Renal pelvis (tissue), 12 donors: ENCODE results near the gene CNPY3. TPM values are rescaled to one million over a fixed set of nuclear protein-coding genes. Genes with fewer than 3 reads are reported as not detected.
"Not testable (repeated sequence)": the region's sequence is repeated elsewhere in the genome, so short reads cannot be mapped to it uniquely, and the experiment has no call there.

Source experiments
- DNase-seq: peaks from one replicate; pipeline ENCODE4 v3.0.0-alpha.2; 2013
- long read RNA-seq, 16 experiments: transcript quantifications; one replicate each; lab custom pipeline, GENCODE V29; 2026
- polyA plus RNA-seq, 3 donors: library from polyadenylated mRNA; unstranded; fragments of 120-200 nt; gene quantifications; one replicate each; pipeline ENCODE4 v1.2.1, GENCODE V29; 2013; ENCODE audit not compliant: insufficient read length in 3 of 3

The CNPY3 gene
- polyA plus RNA-seq: 10 to 100 TPM; 59.3 to 68.5 (median 61.7) TPM
- long read RNA-seq, donor 1, transcript CNPY3-201 (6 exons, 1,704 nt): major isoform, 27 of 32 reads
- long read RNA-seq, donor 1, partial matches to known transcripts: 0 of 32 reads
- long read RNA-seq, donor 1, other reads (novel, unspliced or antisense): 5 of 32 reads
- long read RNA-seq, donor 2, transcript CNPY3-201 (6 exons, 1,704 nt): major isoform, 53 of 69 reads
- long read RNA-seq, donor 2, partial matches to known transcripts: 10 of 69 reads
- long read RNA-seq, donor 2, other reads (novel, unspliced or antisense): 6 of 69 reads
- long read RNA-seq, donor 3, transcript CNPY3-201 (6 exons, 1,704 nt): major isoform, 37 of 37 reads
- long read RNA-seq, donor 3, partial matches to known transcripts: 0 of 37 reads
- long read RNA-seq, donor 3, other reads (novel, unspliced or antisense): 0 of 37 reads
- long read RNA-seq, donor 4, transcript CNPY3-201 (6 exons, 1,704 nt): major isoform, 49 of 56 reads
- long read RNA-seq, donor 4, partial matches to known transcripts: 7 of 56 reads
- long read RNA-seq, donor 4, other reads (novel, unspliced or antisense): 0 of 56 reads
- long read RNA-seq, donor 5, transcript CNPY3-201 (6 exons, 1,704 nt): major isoform, 27 of 27 reads
- long read RNA-seq, donor 5, partial matches to known transcripts: 0 of 27 reads
- long read RNA-seq, donor 5, other reads (novel, unspliced or antisense): 0 of 27 reads
- long read RNA-seq, donor 6, transcript CNPY3-201 (6 exons, 1,704 nt): major isoform, 38 of 55 reads
- long read RNA-seq, donor 6, partial matches to known transcripts: 17 of 55 reads
- long read RNA-seq, donor 6, other reads (novel, unspliced or antisense): 0 of 55 reads
- long read RNA-seq, donor 7, transcript CNPY3-201 (6 exons, 1,704 nt): major isoform, 41 of 72 reads
- long read RNA-seq, donor 7, partial matches to known transcripts: 26 of 72 reads
- long read RNA-seq, donor 7, other reads (novel, unspliced or antisense): 5 of 72 reads
- long read RNA-seq, donor 8, transcript CNPY3-201 (6 exons, 1,704 nt): major isoform, 14 of 14 reads
- long read RNA-seq, donor 8, partial matches to known transcripts: 0 of 14 reads
- long read RNA-seq, donor 8, other reads (novel, unspliced or antisense): 0 of 14 reads
- long read RNA-seq, donor 9, transcript CNPY3-201 (6 exons, 1,704 nt): major isoform, 54 of 54 reads
- long read RNA-seq, donor 9, partial matches to known transcripts: 0 of 54 reads
- long read RNA-seq, donor 9, other reads (novel, unspliced or antisense): 0 of 54 reads
- long read RNA-seq, donor 10, transcript CNPY3-201 (6 exons, 1,704 nt): major isoform, 25 of 35 reads
- long read RNA-seq, donor 10, partial matches to known transcripts: 5 of 35 reads
- long read RNA-seq, donor 10, other reads (novel, unspliced or antisense): 5 of 35 reads
- long read RNA-seq, donor 11, transcript CNPY3-201 (6 exons, 1,704 nt): major isoform, 19 of 24 reads
- long read RNA-seq, donor 11, partial matches to known transcripts: 5 of 24 reads
- long read RNA-seq, donor 11, other reads (novel, unspliced or antisense): 0 of 24 reads
- long read RNA-seq, donor 12, transcript CNPY3-201 (6 exons, 1,704 nt): major isoform, 60 of 80 reads
- long read RNA-seq, donor 12, partial matches to known transcripts: 20 of 80 reads
- long read RNA-seq, donor 12, other reads (novel, unspliced or antisense): 0 of 80 reads
- long read RNA-seq, donor 13, transcript CNPY3-201 (6 exons, 1,704 nt): major isoform, 22 of 22 reads
- long read RNA-seq, donor 13, partial matches to known transcripts: 0 of 22 reads
- long read RNA-seq, donor 13, other reads (novel, unspliced or antisense): 0 of 22 reads
- long read RNA-seq, donor 14, transcript CNPY3-201 (6 exons, 1,704 nt): major isoform, 51 of 56 reads
- long read RNA-seq, donor 14, partial matches to known transcripts: 5 of 56 reads
- long read RNA-seq, donor 14, other reads (novel, unspliced or antisense): 0 of 56 reads
- long read RNA-seq, donor 15, transcript CNPY3-201 (6 exons, 1,704 nt): major isoform, 43 of 48 reads
- long read RNA-seq, donor 15, partial matches to known transcripts: 0 of 48 reads
- long read RNA-seq, donor 15, other reads (novel, unspliced or antisense): 5 of 48 reads
- long read RNA-seq, donor 16, transcript CNPY3-201 (6 exons, 1,704 nt): major isoform, 43 of 49 reads
- long read RNA-seq, donor 16, partial matches to known transcripts: 0 of 49 reads
- long read RNA-seq, donor 16, other reads (novel, unspliced or antisense): 6 of 49 reads

GRCh38 chr6:42928986-42929820 lies at the start of gene CNPY3:
TSS of gene CNPY3 (plus strand) at chr6:42929480. CDS start at chr6:42929571, 91 bp downstream.
- DNase-seq: peak; percentile 96

DNA sequence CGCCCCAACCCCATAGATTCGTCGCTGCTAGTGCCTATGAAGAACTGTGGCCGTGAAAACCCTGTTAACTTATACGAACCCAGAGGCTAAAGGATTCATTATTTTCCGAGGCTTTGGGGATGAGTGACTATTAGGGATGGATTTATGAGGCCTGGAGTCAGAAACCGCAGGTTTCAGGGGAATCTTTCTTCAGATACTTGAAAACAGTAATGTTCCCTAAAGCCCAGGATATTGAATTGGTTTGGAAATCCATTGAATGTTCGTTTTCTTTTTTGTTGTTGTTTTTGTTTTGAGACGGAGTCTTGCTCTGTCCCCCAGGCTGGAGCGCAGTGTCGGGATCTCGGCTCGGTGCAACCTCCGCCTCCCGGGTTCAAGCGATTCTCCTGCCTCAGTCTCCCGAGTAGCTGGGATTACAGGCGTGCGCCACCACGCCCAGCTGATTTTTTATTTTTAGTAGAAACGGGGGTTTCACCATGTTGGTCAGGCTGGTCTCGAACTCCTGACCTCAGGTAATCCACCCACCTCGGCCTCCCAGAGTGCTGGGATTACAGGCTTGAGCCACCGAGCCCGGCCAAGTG lies 49.0 kb upstream of the CNPY3 start:
- DNase-seq: not testable (repeated sequence)

- not testable (repeated sequence) for DNase-seq
These were observed 48.4 kb upstream of the CNPY3 start for GRCh38 chr6:42880871-42881270.

DNA sequence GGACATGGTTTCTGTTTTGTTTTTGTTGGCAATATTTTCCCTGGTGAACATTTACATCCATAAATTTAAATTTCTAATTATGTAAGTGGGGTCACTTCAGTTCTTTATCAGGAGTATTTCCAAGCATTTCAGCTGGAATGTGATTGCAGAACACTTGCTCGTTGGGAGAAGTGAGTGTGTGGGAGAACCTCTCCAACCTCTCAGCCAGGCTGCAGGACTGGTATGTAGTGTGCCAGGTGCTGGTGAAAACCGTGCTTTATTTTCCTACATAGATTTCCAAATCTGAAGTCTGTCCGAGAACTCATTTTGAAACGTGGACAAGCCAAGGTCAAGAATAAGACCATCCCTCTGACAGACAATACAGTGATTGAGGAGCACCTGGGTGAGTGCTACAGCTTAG lies 43.6 kb upstream of the CNPY3 start:
- no peak for DNase-seq

GRCh38 chr6:42888201-42888600 lies 41.1 kb upstream of the CNPY3 start:
- not testable (repeated sequence) for DNase-seq

DNA sequence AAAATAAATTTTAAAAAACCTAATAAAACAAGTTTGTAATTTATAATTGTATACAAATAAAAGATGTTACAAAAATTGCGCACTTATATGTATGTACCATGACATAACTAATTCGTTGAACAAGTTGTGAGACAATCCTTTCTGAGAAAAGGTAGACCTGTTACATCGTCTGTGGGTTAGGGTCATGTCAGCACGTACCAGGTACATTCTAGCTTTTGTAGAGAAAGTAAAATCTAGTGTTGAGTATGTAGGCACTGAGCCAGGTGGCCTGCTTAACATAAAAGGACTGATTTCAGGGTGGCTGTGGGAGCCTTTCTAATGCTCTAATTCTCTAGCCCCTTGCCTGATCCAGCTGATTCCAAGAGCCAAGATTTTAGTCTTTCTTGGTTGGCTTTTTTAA lies 39.5 kb upstream of the CNPY3 start:
- DNase-seq: no peak

DNA sequence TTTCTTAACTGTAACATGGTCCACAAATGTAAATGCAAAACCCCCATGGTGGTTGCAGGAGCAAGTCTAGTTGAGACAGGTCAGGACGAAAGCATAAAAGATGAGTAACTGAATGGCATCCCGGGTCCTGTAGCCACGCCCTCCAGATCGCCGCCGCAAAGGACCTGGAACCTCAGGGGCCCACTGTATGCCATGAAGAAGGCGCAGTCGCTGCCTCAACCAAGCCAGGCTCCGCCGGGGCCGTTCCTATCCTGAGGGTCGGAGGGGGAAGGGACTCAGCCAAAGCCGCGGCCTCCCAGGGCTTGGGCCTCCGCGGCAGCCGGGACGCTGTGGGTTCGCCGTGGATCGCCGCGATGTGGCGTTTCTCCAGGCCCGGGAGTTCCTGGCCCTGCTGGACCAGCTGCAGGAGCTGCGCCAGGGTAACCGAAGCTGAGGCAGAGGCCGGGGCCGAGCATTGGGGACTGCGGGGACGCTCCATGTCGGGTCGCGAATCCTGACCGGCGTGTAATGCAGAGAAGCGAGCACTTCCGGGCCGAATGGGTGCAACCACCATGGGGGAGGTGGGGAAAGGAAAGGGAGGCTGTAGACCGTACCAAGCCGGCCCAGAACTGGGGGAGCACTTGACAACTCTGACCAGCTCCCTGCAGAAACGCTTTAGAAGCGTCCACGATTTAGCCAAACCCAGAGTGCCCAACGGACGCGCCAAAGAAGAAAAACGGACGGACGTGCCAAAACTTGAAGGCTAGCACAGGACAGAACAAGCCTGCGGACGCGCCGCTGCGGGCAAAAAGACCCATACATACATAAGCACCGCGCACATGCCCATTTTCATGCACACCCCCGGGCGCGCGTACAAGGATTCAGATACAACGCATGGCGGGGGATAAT lies 38.7 kb upstream of the CNPY3 start:
- peak; percentile 95 for DNase-seq

DNA sequence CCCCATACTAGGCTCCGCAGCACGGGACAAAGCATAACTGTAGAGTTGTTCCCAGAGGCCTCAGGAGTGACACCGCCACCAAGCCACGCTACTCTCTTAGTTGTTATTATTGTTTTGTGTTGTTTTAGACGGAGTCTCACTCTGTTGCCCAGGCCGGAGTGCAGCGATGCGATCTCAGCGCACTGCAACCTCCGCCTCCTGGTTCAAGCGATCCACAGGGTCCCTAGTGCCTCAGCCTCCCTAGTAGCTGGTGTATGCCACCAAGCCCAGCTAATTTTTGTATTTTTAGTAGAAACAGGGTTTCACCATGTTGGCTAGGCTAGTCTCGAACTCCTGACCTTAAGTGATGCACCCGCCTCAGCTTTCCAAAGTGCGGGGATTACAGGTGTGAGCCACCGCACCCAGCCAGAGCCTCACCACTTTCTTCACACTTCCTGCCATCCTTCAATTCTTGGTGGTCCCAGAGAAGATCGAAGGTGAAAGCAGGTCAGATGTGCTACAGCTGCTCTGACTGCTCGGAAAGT lies 38.0 kb upstream of the CNPY3 start:
- DNase-seq: no peak

DNA sequence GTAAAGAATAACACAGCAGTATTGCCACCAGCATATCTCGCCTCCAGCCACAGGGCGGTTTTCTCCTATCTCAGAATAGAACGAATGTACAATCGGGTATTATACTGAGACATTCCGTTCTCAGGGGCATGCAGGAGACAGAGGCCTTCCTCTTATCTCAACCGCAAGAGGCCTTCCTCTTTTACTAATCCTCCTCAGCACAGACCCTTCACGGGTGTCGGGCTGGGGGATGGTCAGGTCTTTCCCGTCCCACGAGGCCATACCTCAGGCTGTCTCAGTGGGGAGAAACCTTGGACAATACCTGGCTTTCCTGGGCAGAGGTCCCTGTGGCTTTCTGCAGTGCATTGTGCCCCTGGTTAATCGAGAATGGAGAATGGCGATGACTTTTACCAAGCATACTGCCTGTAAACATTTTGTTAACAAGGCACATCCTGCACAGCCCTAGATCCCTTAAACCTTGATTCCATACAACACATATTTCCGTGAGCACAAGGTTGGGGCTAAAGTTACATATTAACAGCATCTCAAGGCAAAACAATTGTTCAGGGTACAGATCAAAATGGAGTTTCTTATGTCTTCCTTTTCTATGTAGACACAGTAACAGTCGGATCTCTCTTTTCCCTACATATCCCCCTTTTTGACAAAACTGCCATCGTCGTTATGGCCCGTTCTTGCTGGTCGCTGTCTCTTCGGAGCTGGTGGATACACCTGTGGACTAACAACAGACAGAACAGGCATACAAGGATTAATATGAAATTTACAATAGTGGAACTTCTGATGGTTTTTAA lies 35.0 kb upstream of the CNPY3 start:
- not testable (repeated sequence) for DNase-seq

GRCh38 chr6:42896178-42896719 lies 33.0 kb upstream of the CNPY3 start:
- no peak for DNase-seq

- DNase-seq: peak; percentile 66
These were observed 30.4 kb upstream of the CNPY3 start for GRCh38 chr6:42898891-42899361.

- DNase-seq: peak; percentile 57
These were observed 29.4 kb upstream of the CNPY3 start for GRCh38 chr6:42899871-42900270.

DNA sequence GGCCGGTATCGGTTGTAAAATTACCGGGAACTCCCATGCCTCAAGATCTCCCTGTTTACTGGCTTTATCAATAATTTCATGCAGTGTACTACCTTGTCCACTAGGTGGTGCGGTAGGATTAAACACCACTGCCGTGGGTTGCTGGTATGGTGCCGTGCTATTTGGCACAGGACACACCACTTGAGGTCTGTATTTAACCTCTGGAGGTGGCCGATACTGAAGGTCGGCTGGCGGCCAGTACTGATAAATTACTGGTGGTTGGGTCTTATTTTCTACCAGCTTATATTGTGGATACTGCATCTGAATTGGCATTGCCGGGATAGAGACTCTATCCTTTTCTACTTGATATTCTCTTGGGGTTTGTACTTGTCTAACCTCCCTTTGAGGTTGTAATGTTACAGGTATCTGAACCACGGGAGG lies 27.7 kb upstream of the CNPY3 start:
- DNase-seq: peak; percentile 84

- not testable (repeated sequence) for DNase-seq
These were observed 26.6 kb upstream of the CNPY3 start for GRCh38 chr6:42902429-42903263.

DNA sequence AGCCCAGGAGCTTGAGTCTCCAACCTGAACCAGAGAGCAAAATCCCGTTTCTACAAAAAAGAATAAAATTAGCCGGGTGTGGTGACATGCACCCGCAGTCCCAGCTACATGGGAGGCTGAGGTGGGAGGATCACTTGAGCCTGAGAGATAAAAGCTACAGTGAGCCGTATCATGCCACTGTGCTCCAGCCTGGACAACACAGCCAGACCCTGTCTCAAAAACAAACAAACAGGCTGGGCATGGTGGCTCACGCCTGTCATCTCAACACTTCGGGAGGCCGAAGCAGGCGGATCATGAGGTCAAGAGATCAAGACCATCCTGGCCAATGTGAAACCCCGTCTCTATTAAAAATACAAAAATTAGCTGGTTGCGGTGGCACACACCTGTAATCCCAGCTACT lies 24.8 kb upstream of the CNPY3 start:
- no peak for DNase-seq
